ENCODE results near the gene LDB2. TPM values are rescaled to one million over a fixed set of nuclear protein-coding genes. Genes with fewer than 3 reads are reported as not detected.

The LDB2 gene
- total RNA-seq, 3 donors from 2014 or later: 34.5 to 68.8 (median 36.5) TPM

DNA sequence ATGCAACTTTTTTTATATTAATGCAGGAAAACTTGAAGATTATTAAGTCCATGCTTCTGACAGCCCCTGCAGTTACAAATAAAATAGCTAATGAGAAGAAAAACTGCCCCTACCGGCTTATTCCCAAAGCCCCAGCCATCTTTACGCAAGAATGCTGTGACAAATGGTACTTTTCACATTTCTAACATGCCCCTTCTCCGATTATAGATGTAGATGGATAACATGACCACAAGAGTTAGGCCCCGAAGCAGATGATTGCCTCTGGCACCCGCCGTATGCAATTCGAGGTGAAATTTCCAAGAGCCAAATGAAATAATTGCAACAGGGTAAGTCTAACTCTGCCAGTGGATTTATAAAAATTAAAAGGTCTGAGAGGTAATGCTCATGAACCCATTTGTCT lies 352.8 kb downstream of the LDB2 start:
- TF ChIP-seq POLR2A (IDR thresholded peaks at IDR 0.05): no peak
- no peak for TF ChIP-seq CTCF (IDR thresholded peaks at IDR 0.05)
- TF ChIP-seq POLR2AphosphoS5 (IDR thresholded peaks at IDR 0.05): no peak
- H3K27ac ChIP-seq: no peak overlapping the region
- intact Hi-C loops (cut with DNase I; ENCODE audit: low total_unique reads): no loop called here

DNA sequence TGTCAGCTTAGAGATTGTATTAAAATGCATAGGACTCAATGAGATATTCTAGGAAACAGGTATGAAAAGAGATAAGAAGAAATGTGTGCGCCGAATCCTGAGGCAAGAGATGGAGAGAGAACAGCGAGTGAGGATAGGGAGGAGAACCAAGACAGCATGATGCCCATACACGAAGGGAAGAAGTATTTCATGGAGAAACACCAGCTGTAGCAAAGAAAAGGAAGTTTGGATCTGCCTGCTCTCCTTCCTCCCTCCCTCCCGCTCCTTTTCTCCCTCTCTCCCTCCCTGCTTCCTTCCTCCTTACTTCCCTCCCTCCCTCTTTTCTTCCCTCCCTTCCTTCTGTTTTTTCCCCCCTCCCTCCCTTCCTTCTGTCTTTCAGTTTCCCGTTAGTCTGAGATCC lies 353.6 kb downstream of the LDB2 start:
- DNase-seq (ENCODE audit: low spot score in 2 of 2): no peak
- Histone ChIP-seq H3K27ac (no peak overlapping the region), H3K4me3 (no peak overlapping the region), H3K27me3 (no peaks in the 10 kb centered on the region), H3K4me1 (no peaks in the 10 kb centered on the region), H3K9me3 (no peaks in the 10 kb centered on the region), H3K36me3 (no peaks in the 10 kb centered on the region)
- intact Hi-C loops (cut with DNase I; ENCODE audit: low total_unique reads): no loop called here
- TF ChIP-seq CTCF (IDR thresholded peaks at IDR 0.05) (no peak), POLR2AphosphoS5 (IDR thresholded peaks at IDR 0.05) (no peak), POLR2A (IDR thresholded peaks at IDR 0.05) (no peak)

More for the DNA sequence above, 352.8 kb downstream of the LDB2 start:
- no peaks in the 10 kb centered on the region for H3K36me3 ChIP-seq
- no peaks in the 10 kb centered on the region for H3K9me3 ChIP-seq
- no peaks in the 10 kb centered on the region for H3K27me3 ChIP-seq
- H3K4me3 ChIP-seq: no peak overlapping the region
- no peaks in the 10 kb centered on the region for H3K4me1 ChIP-seq
- no peak for DNase-seq (ENCODE audit: low spot score in 2 of 2)

- Histone ChIP-seq H3K27me3 (no peaks in the 10 kb centered on the region), H3K4me3 (peak overlapping the region in 1 of 3 donors; percentile 5), H3K4me1 (no peaks in the 10 kb centered on the region), H3K9me3 (no peaks in the 10 kb centered on the region), H3K27ac (peak overlapping the region in 1 of 2 donors; percentile 35), H3K36me3 (no peaks in the 10 kb centered on the region)
- intact Hi-C loops (cut with DNase I; ENCODE audit: low total_unique reads): no loop called here
- DNase-seq (ENCODE audit: low spot score in 2 of 2): no peak
- TF ChIP-seq POLR2A (IDR thresholded peaks at IDR 0.05) (no peak), CTCF (IDR thresholded peaks at IDR 0.05) (no peak), POLR2AphosphoS5 (IDR thresholded peaks at IDR 0.05) (peak in 1 of 3 donors; percentile 49)
Measured at GRCh38 chr4:16544251-16544721, 354.2 kb downstream of the LDB2 start.

GRCh38 chr4:16537926-16538325 lies 360.5 kb downstream of the LDB2 start:
- Histone ChIP-seq H3K27me3 (no peaks in the 10 kb centered on the region), H3K4me3 (no peak overlapping the region), H3K36me3 (no peaks in the 10 kb centered on the region), H3K9me3 (no peaks in the 10 kb centered on the region), H3K4me1 (peaks cover 0 to 8% of the 10 kb centered on the region in 2 donors), H3K27ac (no peak overlapping the region)
- no peak for TF ChIP-seq POLR2A (IDR thresholded peaks at IDR 0.05)
- TF ChIP-seq POLR2AphosphoS5 (IDR thresholded peaks at IDR 0.05): no peak
- TF ChIP-seq CTCF (IDR thresholded peaks at IDR 0.05): no peak
- intact Hi-C loops (cut with DNase I; ENCODE audit: low total_unique reads): no loop called here
- no peak for DNase-seq (ENCODE audit: low spot score in 2 of 2)

- intact Hi-C loops (cut with DNase I; ENCODE audit: low total_unique reads): no loop called here
- peak in 1 of 2 donors; percentile 54 for DNase-seq (ENCODE audit: low spot score in 2 of 2)
- no peaks in the 10 kb centered on the region for H3K9me3 ChIP-seq
- no peak overlapping the region for H3K4me3 ChIP-seq
- peaks cover 0 to 12% of the 10 kb centered on the region in 2 donors for H3K4me1 ChIP-seq
- TF ChIP-seq POLR2A (IDR thresholded peaks at IDR 0.05): no peak
- no peak for TF ChIP-seq CTCF (IDR thresholded peaks at IDR 0.05)
- TF ChIP-seq POLR2AphosphoS5 (IDR thresholded peaks at IDR 0.05): peak in 2 of 3 donors; percentile 59 to 85
- H3K27me3 ChIP-seq: no peaks in the 10 kb centered on the region
- H3K36me3 ChIP-seq: no peaks in the 10 kb centered on the region
- peak overlapping the region; percentile 65 to 71 for H3K27ac ChIP-seq
Measured at GRCh38 chr4:16532240-16532970, 366.0 kb downstream of the LDB2 start.

All from breast epithelium (tissue), 4 donors.